ENCODE results near the gene SLC9A9. TPM values are rescaled to one million over a fixed set of nuclear protein-coding genes. Genes with fewer than 3 reads are reported as not detected.

Gene SLC9A9
- total and polyA plus RNA-seq, 9 of the 15 experiments (the other 6 are each of a cell fraction or from before 2014, with no cell fraction given): 0.03 to 0.13 TPM; not detected in 7

GRCh38 chr3:143576568-143577270, 271.5 kb downstream of the SLC9A9 start:
- Histone ChIP-seq H3K27ac (ENCODE audit: extremely low read depth, low read depth, low read length) (no peak overlapping the region), H3K36me3 (ENCODE audit: control insufficient read depth, insufficient read depth, low read length) (no peaks in the 10 kb centered on the region), H3K79me2 (ENCODE audit: control insufficient read depth, insufficient read depth, low read length) (no peaks in the 10 kb centered on the region), H3K9ac (ENCODE audit: insufficient read depth in 1 of 2, low read depth in 2 of 2, low read length in 2 of 2) (no peak overlapping the region), H2AFZ (ENCODE audit: low read depth, low read length) (no peak overlapping the region), H3K9me3 (replicated peaks; ENCODE audit: control insufficient read depth, insufficient read depth, low read depth, low read length) (no peaks in the 10 kb centered on the region), H3K9me1 (ENCODE audit: control insufficient read depth, insufficient read depth, low read length) (no peaks in the 10 kb centered on the region), H4K20me1 (replicated peaks; ENCODE audit: control insufficient read depth, insufficient read depth, low read length) (no peaks in the 10 kb centered on the region), H3K4me2 (ENCODE audit: insufficient read depth, low read length) (no peak overlapping the region), H3K4me3 (no peak overlapping the region), H3K27me3 (ENCODE audit: control insufficient read depth in 2 of 2, insufficient read depth in 2 of 2, low read length in 2 of 2) (peaks cover 9 to 24% of the 10 kb centered on the region in 2 experiments; a peak in 3 of 5 replicates), H3K4me1 (replicated peaks in 1 of 2; ENCODE audit: control insufficient read depth in 2 of 2, insufficient read depth in 2 of 2, low read length in 2 of 2) (no peaks in the 10 kb centered on the region)
- TF ChIP-seq L3MBTL2 (IDR thresholded peaks at IDR 0.05) (no peak), GTF2A2 (tag; IDR thresholded peaks at IDR 0.05) (no peak), MAFF (IDR thresholded peaks at IDR 0.05; ENCODE audit: low read length) (no peak), ETV6 (IDR thresholded peaks at IDR 0.05; ENCODE audit: borderline replicate concordance in 1 of 2, low read depth in 2 of 2, low read length in 1 of 2) (no peak), ETV6 (CRISPR knock-in tag; IDR thresholded peaks at IDR 0.05; ENCODE audit: borderline replicate concordance) (no peak), HOMEZ (CRISPR knock-in tag; IDR thresholded peaks at IDR 0.05) (no peak), NFRKB (IDR thresholded peaks at IDR 0.05; ENCODE audit: low read depth) (no peak), MECOM (CRISPR knock-in tag; IDR thresholded peaks at IDR 0.05) (no peak), TCF3 (CRISPR knock-in tag; IDR thresholded peaks at IDR 0.05) (no peak), MTA2 (IDR thresholded peaks at IDR 0.05; ENCODE audit: low read depth) (no peak), ZBTB9 (CRISPR knock-in tag; IDR thresholded peaks at IDR 0.05) (no peak), PTBP1 (IDR thresholded peaks at IDR 0.05; ENCODE audit: low read depth, low read length) (no peak), CXXC5 (CRISPR knock-in tag; IDR thresholded peaks at IDR 0.05) (no peak), ZZZ3 (IDR thresholded peaks at IDR 0.05) (no peak), HDAC2 (IDR thresholded peaks at IDR 0.05) (no peak), ZNF695 (CRISPR knock-in tag; IDR thresholded peaks at IDR 0.05) (no peak)
- no TSS peak for BruUV-seq (replicated peaks)
- ATAC-seq: no peak
- no peak for FAIRE-seq
- intact Hi-C loops (cut with micrococcal nuclease): no loop called here
- in situ Hi-C loops (cut with MboI): no loop called here
- DNase-seq (ENCODE audit: extremely low read depth in 1 of 4, low spot score in 3 of 4): no peak
- ChIA-PET CTCF (ENCODE audit: low intra/inter-chr PET ratio) (no interaction called here), POLR2A (no interaction called here)
- 3% methylated on average over 5 of the region's 5 CpGs for WGBS (ENCODE audit: insufficient coverage, low coverage, missing lambda C conversion rate)
